T47D (cell line): ENCODE data around the gene SRGAP1.
"Not testable (repeated sequence)": the region's sequence is repeated elsewhere in the genome, so short reads cannot be mapped to it uniquely, and the experiment has no call there.

ENCODE experiments used
- DNase-seq, 2 experiments: peaks; one replicate each; pipeline versions ENCODE4 v3.0.0 to v3.0.0-alpha.2; 2011 to 2012; ENCODE audit warnings: low read depth in 1 of 2, low spot score in 1 of 2
- JUND ChIP-seq: IDR thresholded peaks from 2 replicates; pipeline ENCODE4 v1.6.1; 2012; ENCODE audit warnings: low read depth
- in situ Hi-C: cut with HindIII; loops from 2 replicates; pipeline ENCODE4 v1.10.0; 2016; ENCODE audit warnings: low sequenced_read_pairs, low pct_unique_long_range_greater_than_20kb

The SRGAP1 gene

DNA sequence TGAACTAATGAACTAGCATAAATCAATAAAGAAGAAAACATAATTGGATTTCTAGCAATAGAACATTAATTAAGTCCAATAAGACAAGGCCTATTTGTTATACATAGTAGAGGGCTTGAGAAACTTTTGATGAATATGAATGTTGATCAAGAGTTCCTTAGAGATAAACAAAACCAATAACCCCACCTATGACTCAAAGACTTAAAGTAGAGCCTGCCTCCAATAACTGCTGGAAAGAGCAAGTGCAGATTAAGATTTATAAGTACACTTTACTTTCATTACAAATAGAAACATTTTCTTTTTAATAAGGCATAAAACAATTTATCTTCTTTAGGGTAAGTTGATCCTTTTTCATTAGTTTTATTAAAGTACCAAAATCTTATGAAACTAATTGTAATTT lies 185.7 kb downstream of the SRGAP1 start:
- no peak for DNase-seq
- in situ Hi-C loops, result no loop called here
- no peak for TF ChIP-seq JUND

- DNase-seq, in situ Hi-C loops: not testable (repeated sequence)
Observed at GRCh38 chr12:64034056-64034455, 189.6 kb downstream of the SRGAP1 start.

DNA sequence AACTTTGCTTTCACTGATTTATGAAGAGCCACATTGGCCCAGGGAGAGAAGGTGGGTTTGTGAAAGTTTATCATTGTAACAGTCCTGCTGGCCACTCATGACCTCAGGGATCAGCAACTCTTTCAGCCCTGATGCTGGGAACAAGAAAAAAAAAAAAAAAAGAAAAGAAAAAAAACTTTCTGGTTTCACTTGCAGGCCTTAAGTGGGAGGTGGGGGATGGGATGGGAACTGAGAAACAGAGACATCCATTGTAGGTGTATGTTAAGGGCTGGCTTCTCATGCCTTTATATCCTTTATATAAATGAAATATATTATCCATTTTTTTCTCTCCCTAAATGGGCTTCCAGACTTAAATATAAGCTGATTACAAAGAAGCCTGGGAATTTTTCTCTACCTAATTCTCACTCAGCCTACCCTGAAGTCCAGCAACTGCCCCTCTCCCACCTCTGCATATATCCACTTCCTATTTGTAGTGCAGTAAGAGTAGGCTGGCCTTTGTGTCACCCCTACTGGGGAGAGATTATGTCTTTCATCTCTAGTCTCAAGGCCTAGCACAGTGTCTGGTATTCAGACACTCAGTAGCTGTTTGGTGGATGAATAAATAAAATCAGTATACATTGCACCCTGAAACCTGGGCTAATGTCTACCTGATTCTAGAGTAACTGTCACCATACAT lies 190.5 kb downstream of the SRGAP1 start:
- in situ Hi-C loops, result no loop called here
- TF ChIP-seq JUND, result no peak

GRCh38 chr12:64036414-64036813 lies 191.9 kb downstream of the SRGAP1 start:
- no peak for TF ChIP-seq JUND
- DNase-seq, result no peak
- in situ Hi-C loops, result no loop called here

More for the DNA sequence above, 190.5 kb downstream of the SRGAP1 start:
- DNase-seq, result no peak

- peak in 1 of 2 experiments; percentile 69 for DNase-seq
- no peak for TF ChIP-seq JUND
- in situ Hi-C loops, result no loop called here
Observed at GRCh38 chr12:64039281-64039871, 194.9 kb downstream of the SRGAP1 start.

GRCh38 chr12:64042911-64043310 lies 198.4 kb downstream of the SRGAP1 start:
- in situ Hi-C loops, result no loop called here
- no peak for TF ChIP-seq JUND

DNA sequence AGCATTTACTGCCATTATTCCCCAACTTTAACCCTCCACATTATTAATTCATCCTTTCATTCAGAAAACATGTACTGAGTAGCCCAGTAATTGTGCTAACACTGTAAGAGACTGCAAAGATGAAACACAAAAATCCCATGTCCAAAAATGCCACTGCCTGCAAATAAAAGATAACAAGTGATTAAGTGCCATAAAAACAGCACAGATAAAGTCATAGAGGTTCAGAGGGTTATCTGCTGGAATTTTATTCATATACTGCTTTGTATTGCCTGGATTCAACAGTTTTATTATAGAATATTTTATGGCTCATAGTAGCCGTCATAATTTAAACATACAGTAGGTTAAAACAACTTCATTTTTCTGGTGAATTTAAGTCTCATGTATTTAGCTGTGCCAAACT lies 199.7 kb downstream of the SRGAP1 start:
- DNase-seq, result no peak
- in situ Hi-C loops, result no loop called here
- TF ChIP-seq JUND, result no peak

More at GRCh38 chr12:64042911-64043310, 198.4 kb downstream of the SRGAP1 start:
- no peak for DNase-seq

GRCh38 chr12:64051057-64051456 lies 206.6 kb downstream of the SRGAP1 start:
- TF ChIP-seq JUND, result no peak
- in situ Hi-C loops, result no loop called here

DNA sequence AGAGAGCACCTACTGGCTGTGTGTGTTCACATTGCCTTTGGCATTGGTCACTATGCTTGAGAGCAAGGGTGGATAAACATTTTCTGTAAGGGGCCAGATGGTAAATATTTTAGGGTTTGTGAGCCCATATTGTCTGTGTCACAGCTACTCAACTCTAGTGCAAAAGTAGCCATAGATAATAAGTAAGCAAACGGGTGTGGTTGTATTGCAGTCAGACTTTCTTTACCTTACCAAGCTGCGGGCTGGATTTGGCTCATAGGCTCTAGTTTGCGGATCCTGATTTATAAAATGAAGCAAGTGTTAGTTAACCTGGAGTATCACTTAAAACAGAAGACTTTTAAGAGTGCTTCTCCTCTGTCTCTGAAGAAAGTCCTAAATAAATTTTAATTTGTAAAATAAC lies 208.6 kb downstream of the SRGAP1 start:
- TF ChIP-seq JUND, result no peak
- DNase-seq, result no peak
- in situ Hi-C loops, result no loop called here

More at GRCh38 chr12:64051057-64051456, 206.6 kb downstream of the SRGAP1 start:
- DNase-seq, result no peak

DNA sequence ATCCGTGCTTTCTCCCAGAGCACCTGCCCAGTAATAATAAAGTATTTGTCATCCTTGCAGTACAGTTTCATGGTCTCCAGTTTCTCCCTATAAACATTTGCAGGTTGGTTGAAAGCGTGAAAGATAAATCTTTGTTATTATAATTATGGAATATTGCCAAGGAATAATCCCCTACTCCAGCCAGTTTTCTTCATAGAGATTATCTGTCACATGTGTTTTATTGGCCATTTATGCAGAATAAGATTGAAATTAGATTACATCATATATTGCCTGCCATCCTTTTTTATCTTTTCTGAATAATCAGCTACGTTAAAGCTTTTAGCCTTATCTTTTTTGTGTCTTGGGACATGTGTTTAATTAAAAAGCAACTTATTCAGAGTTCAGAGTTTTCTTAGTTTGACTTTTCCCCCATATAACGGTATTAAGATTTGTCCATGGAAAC lies 209.6 kb downstream of the SRGAP1 start:
- in situ Hi-C loops, result no loop called here
- DNase-seq, result no peak
- no peak for TF ChIP-seq JUND

- no peak for DNase-seq
- in situ Hi-C loops, result no loop called here
- TF ChIP-seq JUND, result no peak
Observed at GRCh38 chr12:64056741-64057140, 212.2 kb downstream of the SRGAP1 start.

- in situ Hi-C loops, result no loop called here
- DNase-seq, result no peak
- no peak for TF ChIP-seq JUND
Observed at GRCh38 chr12:64057706-64058105, 213.2 kb downstream of the SRGAP1 start.

- no peak for TF ChIP-seq JUND
- in situ Hi-C loops, result no loop called here
- no peak for DNase-seq
Observed at GRCh38 chr12:64058541-64059265, 214.2 kb downstream of the SRGAP1 start.

DNA sequence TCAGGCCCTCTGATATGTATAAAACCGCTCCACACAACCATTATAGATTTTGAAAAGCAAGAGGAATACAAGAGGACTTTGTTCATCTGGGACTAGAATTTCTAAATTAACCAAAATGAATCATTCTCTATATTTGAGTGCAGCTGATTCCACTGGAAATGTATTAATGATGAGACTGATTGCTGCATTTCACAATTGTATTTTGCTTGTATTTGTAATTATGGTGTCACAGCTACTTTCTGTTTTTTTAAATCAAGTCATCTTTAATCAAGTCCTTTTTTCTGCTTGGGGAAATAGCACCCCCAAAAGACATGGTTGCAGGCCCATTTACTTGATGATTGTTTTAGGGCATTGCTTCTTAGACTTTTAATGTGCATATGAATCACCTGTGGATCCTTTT lies 215.2 kb downstream of the SRGAP1 start:
- no peak for TF ChIP-seq JUND
- in situ Hi-C loops, result no loop called here
- no peak for DNase-seq
